Stimulated activated CD4-positive, alpha-beta T cell treated with anti-CD3 and anti-CD28 coated beads, Interleukin-15, amount 100 ng/mL, for 24 hours (primary cell): ENCODE results near the gene ARHGAP10.

Source experiments
- DNase-seq: peaks from one replicate; pipeline ENCODE4 v3.0.0-alpha.2; 2020

The ARHGAP10 gene

GRCh38 chr4:147799986-147800555 is 68.2 kb downstream of the ARHGAP10 start:
- DNase-seq: peak; percentile 62

- DNase-seq: no peak
These were observed 69.9 kb downstream of the ARHGAP10 start for GRCh38 chr4:147801820-147802219.

GRCh38 chr4:147802346-147802745 is 70.5 kb downstream of the ARHGAP10 start:
- no peak for DNase-seq

GRCh38 chr4:147805946-147806345 is 74.1 kb downstream of the ARHGAP10 start:
- DNase-seq: no peak

- DNase-seq: no peak
These were observed 76.6 kb downstream of the ARHGAP10 start for GRCh38 chr4:147808447-147808846.

- no peak for DNase-seq
These were observed 77.3 kb downstream of the ARHGAP10 start for GRCh38 chr4:147809211-147809610.

- DNase-seq: no peak
These were observed 80.0 kb downstream of the ARHGAP10 start for GRCh38 chr4:147811878-147812277.

GRCh38 chr4:147813109-147813773 is 81.4 kb downstream of the ARHGAP10 start:
- DNase-seq: no peak

- no peak for DNase-seq
These were observed 82.1 kb downstream of the ARHGAP10 start for GRCh38 chr4:147813973-147814372.

- no peak for DNase-seq
These were observed 82.5 kb downstream of the ARHGAP10 start for GRCh38 chr4:147814376-147814775.

- DNase-seq: no peak
These were observed 83.9 kb downstream of the ARHGAP10 start for GRCh38 chr4:147815741-147816140.

GRCh38 chr4:147816382-147817254 is 84.7 kb downstream of the ARHGAP10 start:
- no peak for DNase-seq

GRCh38 chr4:147820975-147821374 is 89.1 kb downstream of the ARHGAP10 start:
- DNase-seq: no peak

- no peak for DNase-seq
These were observed 89.7 kb downstream of the ARHGAP10 start for GRCh38 chr4:147821555-147821954.

GRCh38 chr4:147822128-147822527 is 90.2 kb downstream of the ARHGAP10 start:
- DNase-seq: no peak

GRCh38 chr4:147823130-147823529 is 91.2 kb downstream of the ARHGAP10 start:
- no peak for DNase-seq

- DNase-seq: no peak
These were observed 92.4 kb downstream of the ARHGAP10 start for GRCh38 chr4:147824316-147824715.

- DNase-seq: no peak
These were observed 93.0 kb downstream of the ARHGAP10 start for GRCh38 chr4:147824884-147825283.

- DNase-seq: no peak
These were observed 93.8 kb downstream of the ARHGAP10 start for GRCh38 chr4:147825451-147826287.

- DNase-seq: no peak
These were observed 94.4 kb downstream of the ARHGAP10 start for GRCh38 chr4:147826288-147826646.

GRCh38 chr4:147828331-147828905 is 96.5 kb downstream of the ARHGAP10 start:
- DNase-seq: no peak

GRCh38 chr4:147829401-147830101 is 97.7 kb downstream of the ARHGAP10 start:
- no peak for DNase-seq
